HepG2 (cell line): ENCODE measurements around the gene OR2B2. TPM values are rescaled to one million over a fixed set of nuclear protein-coding genes. Genes with fewer than 3 reads are reported as not detected.

Experiments used
- ATAC-seq: fragments of 200-7000 bp; cut with Tn5 transposase; 3 replicates; pipeline ENCODE4 v1.9.1; 2020; ENCODE audit warnings: mild to moderate bottlenecking, moderate library complexity
- BruUV-seq: library from RNA; stranded (reverse); fragments of 400-500 nt; replicated peaks from 2 replicates; lab custom pipeline; 2021; lab: Mats Ljungman, UMichigan
- CTCF ChIA-PET: fragments of 300-600 bp; formaldehyde crosslinking; extraction: SDS; loops from one replicate; lab custom pipeline; 2021; ENCODE audit warnings: low total read pairs, inconsistent platforms, low intra/inter-chr PET ratio; lab: Yijun Ruan, JAX
- POLR2A ChIA-PET: fragments of 350-600 bp; sonication (Branson Sonifier 250); formaldehyde crosslinking; loops from one replicate; lab custom pipeline; 2020; ENCODE audit warnings: antibody characterized with exemption, inconsistent platforms; lab: Yijun Ruan, JAX
- DNase-seq: peaks from one replicate; pipeline ENCODE4 v3.0.0-alpha.2; 2015; ENCODE audit warnings: low spot score
- FAIRE-seq: peaks from 3 replicates; lab custom pipeline; 2011; peaks lifted over from hg19 to GRCh38; lab: Jason Lieb, UNC
- H2AFZ ChIP-seq: one replicate; pipeline ENCODE4 v1.6.1; 2011; ENCODE audit warnings: low read length, inconsistent platforms
- H3K27ac ChIP-seq: fragments of 300-600 bp; 3 replicates; pipeline ENCODE4 v1.8.0; 2011; ENCODE audit warnings: mixed run types, mild to moderate bottlenecking, mixed read lengths, low read length, inconsistent platforms; ENCODE audit not compliant: insufficient read depth; ENCODE audit errors: extremely low read length
- H3K27me3 ChIP-seq, 2 experiments: fragments of 200-600 bp in 1 of 2; 2 replicates in 1 of 2; 3 replicates in 1 of 2; pipeline versions ENCODE4 v1.6.0 to v1.8.0; 2011; ENCODE audit warnings: low read length in 2 of 2, mild to moderate bottlenecking in 2 of 2, moderate library complexity in 2 of 2, inconsistent platforms in 1 of 2; ENCODE audit not compliant: insufficient read depth in 2 of 2, control insufficient read depth in 1 of 2
- H3K36me3 ChIP-seq, 2 experiments: fragments of 200-600 bp in 1 of 2; replicated peaks in 1 of 2; 2 replicates in 1 of 2; 3 replicates in 1 of 2; pipeline versions ENCODE4 v1.5.1 to v1.8.0; 2011; ENCODE audit warnings: low read length in 2 of 2, inconsistent platforms in 1 of 2; ENCODE audit not compliant: insufficient read depth in 2 of 2, control insufficient read depth in 1 of 2
- H3K4me1 ChIP-seq: 2 replicates; pipeline ENCODE4 v1.5.1; 2012; ENCODE audit warnings: low read length, inconsistent platforms; ENCODE audit not compliant: insufficient read depth
- H3K4me2 ChIP-seq: 2 replicates; pipeline ENCODE4 v1.6.0; 2011; ENCODE audit warnings: low read depth, low read length, inconsistent platforms
- H3K4me3 ChIP-seq, 3 experiments: fragments of 200-600 bp in 1 of 3; sonication (generic), shearing (Covaris generic) in 1 of 3; replicated peaks in 1 of 3; 2 replicates each; pipeline ENCODE4 v1.5.1; 2011 to 2016; ENCODE audit warnings: low read length in 3 of 3, inconsistent platforms in 2 of 3, low read depth in 2 of 3, mild to moderate bottlenecking in 2 of 3, control low read depth in 1 of 3, mixed read lengths in 1 of 3; ENCODE audit not compliant: insufficient read depth in 1 of 3
- H3K79me2 ChIP-seq: one replicate; pipeline ENCODE4 v1.6.1; 2011; ENCODE audit warnings: low read length, inconsistent platforms; ENCODE audit not compliant: insufficient read depth
- H3K9ac ChIP-seq: 2 replicates; pipeline ENCODE4 v1.6.0; 2011; ENCODE audit warnings: mild to moderate bottlenecking, low read depth, low read length, inconsistent platforms; ENCODE audit not compliant: insufficient read depth
- H3K9me3 ChIP-seq: 2 replicates; pipeline ENCODE4 v1.5.1; 2012; ENCODE audit warnings: mild to moderate bottlenecking, low read length
- H4K20me1 ChIP-seq: 2 replicates; pipeline ENCODE4 v1.6.0; 2011; ENCODE audit warnings: inconsistent platforms, mild to moderate bottlenecking, low read length, moderate library complexity; ENCODE audit not compliant: insufficient read depth
- BORCS8-MEF2B ChIP-seq: sonication (generic); formaldehyde crosslinking; IDR thresholded peaks from 2 replicates; pipeline ENCODE4 v1.8.0; 2022; ENCODE audit warnings: mild to moderate bottlenecking, missing genetic modification reagents
- LCORL ChIP-seq, 2 experiments: fragments of 450-650 bp in 1 of 2; sonication (generic) in 1 of 2; formaldehyde crosslinking in 1 of 2; IDR thresholded peaks; 2 replicates each; pipeline versions ENCODE4 v1.5.0 to v1.6.1; 2017 to 2020; ENCODE audit warnings: antibody characterized with exemption in 1 of 2, missing genetic modification reagents in 1 of 2
- ZNF30 ChIP-seq: sonication (generic); formaldehyde crosslinking; IDR thresholded peaks from 2 replicates; pipeline ENCODE4 v1.5.0; 2020; ENCODE audit warnings: mild to moderate bottlenecking, missing genetic modification reagents
- ZNF350 ChIP-seq: sonication (generic); formaldehyde crosslinking; IDR thresholded peaks from 2 replicates; pipeline ENCODE4 v1.4.0; 2020; ENCODE audit warnings: mild to moderate bottlenecking, low read depth, missing genetic modification reagents, borderline replicate concordance
- ZNF7 ChIP-seq: IDR thresholded peaks from 2 replicates; pipeline ENCODE4 v1.6.1; 2016; ENCODE audit warnings: missing biosample characterization, missing genetic modification reagents
- ZNF709 ChIP-seq: sonication (generic); formaldehyde crosslinking; IDR thresholded peaks from 2 replicates; pipeline ENCODE4 v1.5.0; 2020; ENCODE audit warnings: mild to moderate bottlenecking, missing genetic modification reagents
- ZSCAN21 ChIP-seq: sonication (generic); formaldehyde crosslinking; IDR thresholded peaks from 2 replicates; pipeline ENCODE4 v1.8.0; 2022; ENCODE audit warnings: mild to moderate bottlenecking, missing genetic modification reagents, moderate library complexity, borderline replicate concordance
- WGBS: methylation state at CpG from one replicate; pipeline ENCODE4 v1.1.6; 2017; ENCODE audit warnings: low lambda C conversion rate; 5-methylcytosine and 5-hydroxymethylcytosine counted together
- in situ Hi-C: cut with HindIII; loops from 2 replicates; pipeline ENCODE4 v1.10.0; 2017; ENCODE audit warnings: low pct_unique_long_range_greater_than_20kb; ENCODE audit not compliant: extremely low pct_ligation_motif_present
- intact Hi-C: fragments of 100-400 bp; cut with micrococcal nuclease; formaldehyde crosslinking; loops from one replicate; pipeline ENCODE4 v1.10.0; 2022; ENCODE audit not compliant: unreplicated experiment
- polyA plus RNA-seq, 8 experiments: library from polyadenylated mRNA; depleted of rRNA in 3 of 8; stranded (reverse) in 7 of 8; unstranded in 1 of 8; fragments of >200 nt; fragmentation: Illumina TruSeq in 4 of 8; extraction: Trizol in 4 of 8; gene quantifications; 2 replicates each; pipeline versions ENCODE4 v1.2.1 to v1.2.3, GENCODE V29; 2011 to 2016; ENCODE audit warnings: low read depth in 4 of 8, missing spikeins in 1 of 8, mixed read lengths in 1 of 8; ENCODE audit not compliant: insufficient read depth in 1 of 8
- total RNA-seq, 5 experiments: library from RNA; depleted of rRNA; stranded (reverse); fragments of >200 nt; fragmentation: Illumina TruSeq; extraction: Trizol; gene quantifications; 2 replicates each; pipeline ENCODE4 v1.2.3, GENCODE V29; 2016; ENCODE audit warnings: low read depth in 1 of 5
- TF ChIP-seq, protein P1 (sequence below): IDR thresholded peaks from 2 replicates; pipeline ENCODE4 v1.6.1; 2016
- TF ChIP-seq, protein P2 (sequence below): sonication (generic); formaldehyde crosslinking; IDR thresholded peaks from 2 replicates; pipeline ENCODE4 v1.5.1; 2020; ENCODE audit warnings: missing genetic modification reagents, mild to moderate bottlenecking, borderline replicate concordance
- TF ChIP-seq, protein P3 (sequence below): sonication (generic); formaldehyde crosslinking; IDR thresholded peaks from 2 replicates; pipeline ENCODE4 v1.4.0; 2020; ENCODE audit warnings: mild to moderate bottlenecking, missing genetic modification reagents

The OR2B2 gene
- total and polyA plus RNA-seq, 2 of the 13 experiments (the other 11 are each of a cell fraction or from before 2014, with no cell fraction given): not detected

GRCh38 chr6:27865850-27866356 lies 46.3 kb downstream of the OR2B2 start:
- DNase-seq (no peak), ATAC-seq (peak; percentile 31), FAIRE-seq (peak; percentile 23)
- 57% methylated on average over 17 of the region's 17 CpGs for WGBS
- Histone ChIP-seq H3K9ac (peak overlapping the region; percentile 61), H3K27ac (peak overlapping the region; percentile 9), H3K4me3 (peak overlapping the region; percentile 58 to 70 (median 65)), H2AFZ (peak overlapping the region; percentile 69), H3K36me3 (no peaks in the 10 kb centered on the region), H3K9me3 (no peaks in the 10 kb centered on the region), H3K4me2 (peak overlapping the region; percentile 84), H4K20me1 (no peaks in the 10 kb centered on the region), H3K27me3 (peaks cover 0 to 31% of the 10 kb centered on the region in 2 experiments; a peak in 3 of 5 replicates), H3K4me1 (peaks cover 38% of the 10 kb centered on the region), H3K79me2 (no peaks in the 10 kb centered on the region)
- in situ Hi-C loops (no loop called here), intact Hi-C loops (loop anchor here (1.0 to 2.0 kb wide), 3 partner anchors 23 to 27 kb away; a partner anchor contains a TSS)
- CTCF ChIA-PET: no interaction called here
- POLR2A ChIA-PET: interaction anchor here (1.1 to 5.5 kb wide), 5 partner anchors 28 to 70 kb away, joined by 3 to 74 read pairs (median 6); a partner anchor contains a TSS
- TF ChIP-seq BORCS8-MEF2B (CRISPR knock-in tag) (no peak; the same call in 1 of the 2 replicates), ZNF709 (no peak), ZNF7 (CRISPR knock-in tag) (0 out of 2 replicates have a peak, but pooled peaks have one; percentile 16), ZSCAN21 (CRISPR knock-in tag) (0 out of 2 replicates have a peak, but pooled peaks have one; percentile 14), ZNF350 (CRISPR knock-in tag) (no peak), LCORL (IDR thresholded peaks at IDR 0.05) (no peak), LCORL (CRISPR knock-in tag; IDR thresholded peaks at IDR 0.05) (0 out of 2 replicates have a peak, but pooled peaks have one; percentile 8), ZNF30 (CRISPR knock-in tag) (0 out of 2 replicates have a peak, but pooled peaks have one; percentile 17)
- TF ChIP-seq, protein P1, sequence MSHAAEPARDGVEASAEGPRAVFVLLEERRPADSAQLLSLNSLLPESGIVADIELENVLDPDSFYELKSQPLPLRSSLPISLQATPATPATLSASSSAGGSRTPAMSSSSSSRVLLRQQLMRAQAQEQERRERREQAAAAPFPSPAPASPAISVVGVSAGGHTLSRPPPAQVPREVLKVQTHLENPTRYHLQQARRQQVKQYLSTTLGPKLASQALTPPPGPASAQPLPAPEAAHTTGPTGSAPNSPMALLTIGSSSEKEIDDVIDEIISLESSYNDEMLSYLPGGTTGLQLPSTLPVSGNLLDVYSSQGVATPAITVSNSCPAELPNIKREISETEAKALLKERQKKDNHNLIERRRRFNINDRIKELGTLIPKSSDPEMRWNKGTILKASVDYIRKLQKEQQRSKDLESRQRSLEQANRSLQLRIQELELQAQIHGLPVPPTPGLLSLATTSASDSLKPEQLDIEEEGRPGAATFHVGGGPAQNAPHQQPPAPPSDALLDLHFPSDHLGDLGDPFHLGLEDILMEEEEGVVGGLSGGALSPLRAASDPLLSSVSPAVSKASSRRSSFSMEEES: no peak
- TF ChIP-seq, protein P2, sequence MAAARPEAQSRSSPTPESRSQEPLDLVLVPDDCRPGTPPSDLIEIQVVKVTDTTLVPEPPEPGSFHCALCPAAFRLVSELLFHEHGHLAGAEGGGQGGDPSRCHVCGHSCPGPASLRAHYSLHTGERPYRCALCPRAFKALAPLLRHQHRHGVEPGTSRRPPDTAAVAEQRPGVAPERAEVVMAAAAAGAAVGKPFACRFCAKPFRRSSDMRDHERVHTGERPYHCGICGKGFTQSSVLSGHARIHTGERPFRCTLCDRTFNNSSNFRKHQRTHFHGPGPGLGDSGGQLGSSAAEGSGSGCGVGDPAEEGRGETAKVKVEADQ: 0 out of 2 replicates have a peak, but pooled peaks have one; percentile 42
- TF ChIP-seq, protein P3, sequence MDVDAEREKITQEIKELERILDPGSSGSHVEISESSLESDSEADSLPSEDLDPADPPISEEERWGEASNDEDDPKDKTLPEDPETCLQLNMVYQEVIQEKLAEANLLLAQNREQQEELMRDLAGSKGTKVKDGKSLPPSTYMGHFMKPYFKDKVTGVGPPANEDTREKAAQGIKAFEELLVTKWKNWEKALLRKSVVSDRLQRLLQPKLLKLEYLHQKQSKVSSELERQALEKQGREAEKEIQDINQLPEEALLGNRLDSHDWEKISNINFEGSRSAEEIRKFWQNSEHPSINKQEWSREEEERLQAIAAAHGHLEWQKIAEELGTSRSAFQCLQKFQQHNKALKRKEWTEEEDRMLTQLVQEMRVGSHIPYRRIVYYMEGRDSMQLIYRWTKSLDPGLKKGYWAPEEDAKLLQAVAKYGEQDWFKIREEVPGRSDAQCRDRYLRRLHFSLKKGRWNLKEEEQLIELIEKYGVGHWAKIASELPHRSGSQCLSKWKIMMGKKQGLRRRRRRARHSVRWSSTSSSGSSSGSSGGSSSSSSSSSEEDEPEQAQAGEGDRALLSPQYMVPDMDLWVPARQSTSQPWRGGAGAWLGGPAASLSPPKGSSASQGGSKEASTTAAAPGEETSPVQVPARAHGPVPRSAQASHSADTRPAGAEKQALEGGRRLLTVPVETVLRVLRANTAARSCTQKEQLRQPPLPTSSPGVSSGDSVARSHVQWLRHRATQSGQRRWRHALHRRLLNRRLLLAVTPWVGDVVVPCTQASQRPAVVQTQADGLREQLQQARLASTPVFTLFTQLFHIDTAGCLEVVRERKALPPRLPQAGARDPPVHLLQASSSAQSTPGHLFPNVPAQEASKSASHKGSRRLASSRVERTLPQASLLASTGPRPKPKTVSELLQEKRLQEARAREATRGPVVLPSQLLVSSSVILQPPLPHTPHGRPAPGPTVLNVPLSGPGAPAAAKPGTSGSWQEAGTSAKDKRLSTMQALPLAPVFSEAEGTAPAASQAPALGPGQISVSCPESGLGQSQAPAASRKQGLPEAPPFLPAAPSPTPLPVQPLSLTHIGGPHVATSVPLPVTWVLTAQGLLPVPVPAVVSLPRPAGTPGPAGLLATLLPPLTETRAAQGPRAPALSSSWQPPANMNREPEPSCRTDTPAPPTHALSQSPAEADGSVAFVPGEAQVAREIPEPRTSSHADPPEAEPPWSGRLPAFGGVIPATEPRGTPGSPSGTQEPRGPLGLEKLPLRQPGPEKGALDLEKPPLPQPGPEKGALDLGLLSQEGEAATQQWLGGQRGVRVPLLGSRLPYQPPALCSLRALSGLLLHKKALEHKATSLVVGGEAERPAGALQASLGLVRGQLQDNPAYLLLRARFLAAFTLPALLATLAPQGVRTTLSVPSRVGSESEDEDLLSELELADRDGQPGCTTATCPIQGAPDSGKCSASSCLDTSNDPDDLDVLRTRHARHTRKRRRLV (CRISPR knock-in tag): no peak
- no TSS peak for BruUV-seq
